DOHH2 (cell line): ENCODE data around the gene NDUFB4.

ENCODE experiments used
- H3F3A ChIP-seq: fragments of 200-600 bp; sonication (generic), shearing (Covaris generic); 2 replicates; pipeline ENCODE4 v1.6.0; 2016; ENCODE audit warnings: antibody characterized with exemption, mild to moderate bottlenecking; ENCODE audit not compliant: control insufficient read depth, insufficient read depth
- H3K27ac ChIP-seq: fragments of 200-600 bp; sonication (generic); 2 replicates; pipeline ENCODE4 v1.5.1; 2014; ENCODE audit warnings: low read depth, mild to moderate bottlenecking, low read length, moderate library complexity
- H3K27me3 ChIP-seq: fragments of 200-600 bp; sonication (generic); 2 replicates; pipeline ENCODE4 v1.6.1; 2014; ENCODE audit warnings: mild to moderate bottlenecking, low read length, mixed read lengths; ENCODE audit not compliant: control insufficient read depth
- H3K36me3 ChIP-seq: fragments of 200-600 bp; sonication (generic); 2 replicates; pipeline ENCODE4 v1.6.1; 2014; ENCODE audit warnings: mild to moderate bottlenecking, low read length, moderate library complexity, mixed read lengths; ENCODE audit not compliant: control insufficient read depth
- H3K4me1 ChIP-seq: fragments of 200-600 bp; sonication (generic); 2 replicates; pipeline ENCODE4 v1.6.1; 2014; ENCODE audit warnings: mild to moderate bottlenecking, low read length, mixed read lengths; ENCODE audit not compliant: control insufficient read depth
- H3K4me2 ChIP-seq: fragments of 200-600 bp; sonication (generic); 2 replicates; pipeline ENCODE4 v1.6.0; 2014; ENCODE audit warnings: mild to moderate bottlenecking, low read length, moderate library complexity
- H3K4me3 ChIP-seq: fragments of 200-600 bp; sonication (generic); 2 replicates; pipeline ENCODE4 v1.5.1; 2014; ENCODE audit warnings: mild to moderate bottlenecking, low read length, mixed read lengths
- H3K79me2 ChIP-seq: fragments of 200-600 bp; sonication (generic); 2 replicates; pipeline ENCODE4 v1.6.1; 2014; ENCODE audit warnings: mild to moderate bottlenecking, low read length, mixed read lengths; ENCODE audit not compliant: control insufficient read depth
- H3K9me2 ChIP-seq: fragments of 200-600 bp; sonication (generic); replicated peaks from 2 replicates; pipeline ENCODE4 v1.6.1; 2014; ENCODE audit warnings: mild to moderate bottlenecking, low read length, mixed read lengths; ENCODE audit not compliant: control insufficient read depth
- H3K9me3 ChIP-seq: fragments of 200-600 bp; sonication (generic); 2 replicates; pipeline ENCODE4 v1.6.1; 2014; ENCODE audit warnings: antibody characterized with exemption, low read length, mixed read lengths; ENCODE audit not compliant: control insufficient read depth, insufficient read depth
- H4K20me1 ChIP-seq: fragments of 200-600 bp; sonication (generic); 2 replicates; pipeline ENCODE4 v1.6.0; 2014; ENCODE audit warnings: low read depth, mild to moderate bottlenecking, antibody characterized with exemption, low read length, moderate library complexity; ENCODE audit not compliant: control insufficient read depth, insufficient read depth
- CTCF ChIP-seq: fragments of 200-600 bp; sonication (generic); IDR thresholded peaks from one replicate; pipeline ENCODE4 v1.5.1; 2014; ENCODE audit warnings: antibody characterized with exemption, mild to moderate bottlenecking, low read depth, low read length; ENCODE audit not compliant: poor library complexity, severe bottlenecking
- EZH2phosphoT487 ChIP-seq: fragments of 200-600 bp; sonication (generic); IDR thresholded peaks from 2 replicates; pipeline ENCODE4 v1.6.1; 2017; ENCODE audit warnings: borderline replicate concordance, mild to moderate bottlenecking, antibody characterized with exemption, low read length, moderate library complexity, mixed read lengths

Gene NDUFB4

DNA sequence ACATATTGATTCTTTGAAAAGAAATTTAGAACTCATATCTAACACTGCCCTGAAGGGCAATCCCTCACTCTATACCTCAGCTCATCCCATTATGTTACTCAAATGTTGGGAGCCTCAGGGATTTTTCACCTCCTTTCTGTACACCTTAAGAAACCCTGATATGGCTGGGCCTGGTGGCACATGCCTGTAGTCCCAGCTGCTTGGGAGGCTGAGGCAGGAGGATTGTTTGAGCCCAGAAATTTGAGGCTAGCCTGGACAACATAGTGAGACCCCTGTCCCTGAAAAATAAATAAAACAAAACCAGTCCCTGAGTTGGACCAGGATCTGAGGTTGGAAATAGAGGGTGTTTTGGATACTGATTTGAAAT is 27.6 kb downstream of the NDUFB4 start:
- H3F3A ChIP-seq: no peaks in the 10 kb centered on the region
- no peaks in the 10 kb centered on the region for H4K20me1 ChIP-seq
- H3K9me3 ChIP-seq: peaks cover 19% of the 10 kb centered on the region
- no peak overlapping the region for H3K4me3 ChIP-seq
- TF ChIP-seq EZH2phosphoT487 (no peak), CTCF (no peak)
- no peaks in the 10 kb centered on the region for H3K79me2 ChIP-seq
- H3K27ac ChIP-seq: no peak overlapping the region
- H3K4me1 ChIP-seq: no peaks in the 10 kb centered on the region
- no peaks in the 10 kb centered on the region for H3K27me3 ChIP-seq
- no peak overlapping the region for H3K4me2 ChIP-seq
- no peaks in the 10 kb centered on the region for H3K9me2 ChIP-seq
- no peaks in the 10 kb centered on the region for H3K36me3 ChIP-seq

GRCh38 chr3:120625159-120625586 is 29.0 kb downstream of the NDUFB4 start:
- H3K4me3 ChIP-seq: no peak overlapping the region
- H3K4me2 ChIP-seq: no peak overlapping the region
- H4K20me1 ChIP-seq: no peaks in the 10 kb centered on the region
- H3F3A ChIP-seq: no peaks in the 10 kb centered on the region
- no peak for TF ChIP-seq CTCF
- TF ChIP-seq EZH2phosphoT487: no peak
- no peaks in the 10 kb centered on the region for H3K9me2 ChIP-seq
- H3K9me3 ChIP-seq: peaks cover 19% of the 10 kb centered on the region
- H3K36me3 ChIP-seq: no peaks in the 10 kb centered on the region
- no peak overlapping the region for H3K27ac ChIP-seq
- no peaks in the 10 kb centered on the region for H3K79me2 ChIP-seq
- H3K27me3 ChIP-seq: no peaks in the 10 kb centered on the region
- no peaks in the 10 kb centered on the region for H3K4me1 ChIP-seq

- Histone ChIP-seq H3K79me2 (no peaks in the 10 kb centered on the region), H3K4me2 (no peak overlapping the region), H3K36me3 (no peaks in the 10 kb centered on the region), H3K9me3 (no peaks in the 10 kb centered on the region), H3K27ac (no peak overlapping the region), H3K9me2 (no peaks in the 10 kb centered on the region), H3K27me3 (no peaks in the 10 kb centered on the region), H3F3A (no peaks in the 10 kb centered on the region), H3K4me3 (no peak overlapping the region), H3K4me1 (no peaks in the 10 kb centered on the region), H4K20me1 (no peaks in the 10 kb centered on the region)
- TF ChIP-seq CTCF (no peak), EZH2phosphoT487 (no peak)
Measured at GRCh38 chr3:120634539-120634938, 38.4 kb downstream of the NDUFB4 start.
